ENCODE data around the gene ANKFN1.

ANKFN1 gene

GRCh38 chr17:56486732-56487131 is 333.5 kb downstream of the ANKFN1 start:
- DNase-seq: no peak

GRCh38 chr17:56488800-56489199 is 335.5 kb downstream of the ANKFN1 start:
- no peak for DNase-seq
- TF ChIP-seq CTCF (IDR thresholded peaks at IDR 0.05; ENCODE audit: low read depth, low read length, missing control alignments): no peak
- Histone ChIP-seq H3K27me3 (replicated peaks) (no peaks in the 10 kb centered on the region), H3K4me3 (ENCODE audit: low read depth, low read length) (no peak overlapping the region), H3K36me3 (replicated peaks) (no peaks in the 10 kb centered on the region), H3K27ac (no peak overlapping the region)
- in situ Hi-C loops (cut with HindIII; ENCODE audit: low pct_ligation_motif_present, low sequenced_read_pairs): no loop called here

More at GRCh38 chr17:56486732-56487131, 333.5 kb downstream of the ANKFN1 start:
- Histone ChIP-seq H3K4me3 (ENCODE audit: low read depth, low read length) (no peak overlapping the region), H3K27me3 (replicated peaks) (no peaks in the 10 kb centered on the region), H3K27ac (no peak overlapping the region), H3K36me3 (replicated peaks) (no peaks in the 10 kb centered on the region)
- in situ Hi-C loops (cut with HindIII; ENCODE audit: low pct_ligation_motif_present, low sequenced_read_pairs): no loop called here
- TF ChIP-seq CTCF (IDR thresholded peaks at IDR 0.05; ENCODE audit: low read depth, low read length, missing control alignments): no peak

- Histone ChIP-seq H3K27ac (no peak overlapping the region), H3K4me3 (ENCODE audit: low read depth, low read length) (no peak overlapping the region), H3K36me3 (replicated peaks) (no peaks in the 10 kb centered on the region), H3K27me3 (replicated peaks) (no peaks in the 10 kb centered on the region)
- no peak for TF ChIP-seq CTCF (IDR thresholded peaks at IDR 0.05; ENCODE audit: low read depth, low read length, missing control alignments)
- in situ Hi-C loops (cut with HindIII; ENCODE audit: low pct_ligation_motif_present, low sequenced_read_pairs): no loop called here
- no peak for DNase-seq
Measured at GRCh38 chr17:56489980-56490379, 336.7 kb downstream of the ANKFN1 start.

- Histone ChIP-seq H3K27me3 (replicated peaks) (no peaks in the 10 kb centered on the region), H3K36me3 (replicated peaks) (no peaks in the 10 kb centered on the region), H3K4me3 (ENCODE audit: low read depth, low read length) (no peak overlapping the region), H3K27ac (no peak overlapping the region)
- TF ChIP-seq CTCF (IDR thresholded peaks at IDR 0.05; ENCODE audit: low read depth, low read length, missing control alignments): no peak
- DNase-seq: no peak
- in situ Hi-C loops (cut with HindIII; ENCODE audit: low pct_ligation_motif_present, low sequenced_read_pairs): no loop called here
Measured at GRCh38 chr17:56495556-56495955, 342.3 kb downstream of the ANKFN1 start.

GRCh38 chr17:56497132-56497531 is 343.9 kb downstream of the ANKFN1 start:
- no peaks in the 10 kb centered on the region for H3K27me3 ChIP-seq (replicated peaks)
- no peak for TF ChIP-seq CTCF (IDR thresholded peaks at IDR 0.05; ENCODE audit: low read depth, low read length, missing control alignments)
- in situ Hi-C loops (cut with HindIII; ENCODE audit: low pct_ligation_motif_present, low sequenced_read_pairs): no loop called here

GRCh38 chr17:56499799-56500388 is 346.6 kb downstream of the ANKFN1 start:
- DNase-seq: peak; percentile 9
- H3K36me3 ChIP-seq (replicated peaks): no peaks in the 10 kb centered on the region
- in situ Hi-C loops (cut with HindIII; ENCODE audit: low pct_ligation_motif_present, low sequenced_read_pairs): no loop called here
- no peak overlapping the region for H3K27ac ChIP-seq
- peak; percentile 38 for TF ChIP-seq CTCF (IDR thresholded peaks at IDR 0.05; ENCODE audit: low read depth, low read length, missing control alignments)
- no peak overlapping the region for H3K4me3 ChIP-seq (ENCODE audit: low read depth, low read length)
- H3K27me3 ChIP-seq (replicated peaks): no peaks in the 10 kb centered on the region

More at GRCh38 chr17:56497132-56497531, 343.9 kb downstream of the ANKFN1 start:
- Histone ChIP-seq H3K36me3 (replicated peaks) (no peaks in the 10 kb centered on the region), H3K4me3 (ENCODE audit: low read depth, low read length) (no peak overlapping the region), H3K27ac (no peak overlapping the region)
- DNase-seq: no peak
